Osteoblast (primary cell): Measurements from ENCODE around the gene PITPNM1. TPM values are rescaled to one million over a fixed set of nuclear protein-coding genes. Genes with fewer than 3 reads are reported as not detected.

Source experiments
- DNase-seq: peaks from one replicate; pipeline ENCODE4 v3.0.0; 2011; ENCODE audit warnings: low spot score, mixed read lengths; ENCODE audit not compliant: insufficient read length; ENCODE audit errors: missing footprints
- H2AFZ ChIP-seq: 2 replicates; pipeline ENCODE4 v1.6.0; 2011; ENCODE audit warnings: mild to moderate bottlenecking, low read length
- H3K27ac ChIP-seq: 2 replicates; pipeline ENCODE4 v1.5.1; 2011; ENCODE audit warnings: mild to moderate bottlenecking, low read depth, low read length, moderate library complexity
- H3K27me3 ChIP-seq: 2 replicates; pipeline ENCODE4 v1.6.0; 2012; ENCODE audit warnings: mild to moderate bottlenecking, control low read depth, inconsistent platforms, low read length, moderate library complexity; ENCODE audit not compliant: insufficient read depth
- H3K36me3 ChIP-seq: 2 replicates; pipeline ENCODE4 v1.5.1; 2011; ENCODE audit warnings: mild to moderate bottlenecking, low read length, control low read depth, moderate library complexity; ENCODE audit not compliant: insufficient read depth
- H3K4me1 ChIP-seq: 2 replicates; pipeline ENCODE4 v1.5.1; 2011; ENCODE audit warnings: mild to moderate bottlenecking, low read length, control low read depth, moderate library complexity; ENCODE audit not compliant: insufficient read depth
- H3K4me2 ChIP-seq: 2 replicates; pipeline ENCODE4 v1.6.0; 2011; ENCODE audit warnings: mild to moderate bottlenecking, low read length; ENCODE audit not compliant: insufficient read depth
- H3K4me3 ChIP-seq: fragments of 200-600 bp; sonication (generic); 3 replicates; pipeline ENCODE4 v1.5.1; 2012; ENCODE audit warnings: mild to moderate bottlenecking, low read length, inconsistent platforms; ENCODE audit not compliant: insufficient read depth
- H3K79me2 ChIP-seq: 2 replicates; pipeline ENCODE4 v1.6.0; 2012; ENCODE audit warnings: mild to moderate bottlenecking, low read length, control low read depth, inconsistent platforms; ENCODE audit not compliant: insufficient read depth
- H3K9me3 ChIP-seq: 2 replicates; pipeline ENCODE4 v1.5.1; 2011; ENCODE audit warnings: low read depth, low read length, control low read depth
- H4K20me1 ChIP-seq: 2 replicates; pipeline ENCODE4 v1.6.0; 2012; ENCODE audit warnings: mild to moderate bottlenecking, low read length, control low read depth; ENCODE audit not compliant: insufficient read depth
- CTCF ChIP-seq: IDR thresholded peaks from 2 replicates; pipeline ENCODE4 v1.5.1; 2011; ENCODE audit warnings: mild to moderate bottlenecking, low read depth, low read length, moderate library complexity; ENCODE audit errors: extremely low read depth
- total RNA-seq: library from RNA; depleted of rRNA; stranded (reverse); fragments of >200 nt; gene quantifications from 2 replicates; pipeline ENCODE4 v1.2.3, GENCODE V29; 2012

The PITPNM1 gene
- total RNA-seq, 1 donor, result 14.1 TPM

GRCh38 chr11:67484847-67485311 lies 20.3 kb downstream of the PITPNM1 start:
- H3K4me2 ChIP-seq, result no peak overlapping the region
- H3K27me3 ChIP-seq, result no peaks in the 10 kb centered on the region
- peaks cover 12% of the 10 kb centered on the region for H4K20me1 ChIP-seq
- H3K79me2 ChIP-seq, result peaks cover 25% of the 10 kb centered on the region
- peaks cover 7% of the 10 kb centered on the region for H3K4me1 ChIP-seq
- TF ChIP-seq CTCF, result no peak
- DNase-seq, result no peak
- H3K9me3 ChIP-seq, result no peaks in the 10 kb centered on the region
- no peak overlapping the region for H3K27ac ChIP-seq
- H2AFZ ChIP-seq, result no peak overlapping the region
- H3K4me3 ChIP-seq, result no peak overlapping the region
- H3K36me3 ChIP-seq, result peaks cover 3% of the 10 kb centered on the region

GRCh38 chr11:67483831-67484665 lies 21.1 kb downstream of the PITPNM1 start:
- Histone ChIP-seq H3K79me2 (peaks cover 25% of the 10 kb centered on the region), H3K27ac (no peak overlapping the region), H2AFZ (no peak overlapping the region), H3K4me2 (peak overlapping the region; percentile 82), H3K4me3 (peak overlapping the region; percentile 82), H3K27me3 (no peaks in the 10 kb centered on the region), H4K20me1 (peaks cover 12% of the 10 kb centered on the region), H3K36me3 (no peaks in the 10 kb centered on the region), H3K9me3 (no peaks in the 10 kb centered on the region), H3K4me1 (peaks cover 7% of the 10 kb centered on the region)
- TF ChIP-seq CTCF, result no peak
- peak; percentile 36 for DNase-seq

- H4K20me1 ChIP-seq, result peaks cover 12% of the 10 kb centered on the region
- peak within 1 kb of the TSS; percentile 82 for H3K4me3 ChIP-seq
- TF ChIP-seq CTCF, result no peak
- no peaks in the 10 kb centered on the region for H3K9me3 ChIP-seq
- peaks cover 25% of the 10 kb centered on the region for H3K79me2 ChIP-seq
- peaks cover 7% of the 10 kb centered on the region for H3K4me1 ChIP-seq
- H3K27me3 ChIP-seq, result no peaks in the 10 kb centered on the region
- DNase-seq, result peak; percentile 100
- H2AFZ ChIP-seq, result peak within 1 kb of the TSS; percentile 99
- H3K27ac ChIP-seq, result peak within 1 kb of the TSS; percentile 86
- no peaks in the 10 kb centered on the region for H3K36me3 ChIP-seq
- peak within 1 kb of the TSS; percentile 82 for H3K4me2 ChIP-seq
Observed at GRCh38 chr11:67482827-67483798, 22.1 kb downstream of the PITPNM1 start, which contains the start of gene AIP. Gene AIP (plus strand): TSS chr11:67483026. CDS start chr11:67483159, 133 bp downstream.
